Stimulated activated CD4-positive, alpha-beta T cell treated with anti-CD3 and anti-CD28 coated beads, Interleukin-12 subunit alpha, Interleukin-12 subunit beta, amount 100 ng/mL, for 24 hours (primary cell): Measurements from ENCODE around the gene TBC1D1.
A peak's percentile ranks its signal among the peaks of the same experiment; 100 is the strongest.

Experiments used
- DNase-seq, 2 experiments: peaks; one replicate each; pipeline ENCODE4 v3.0.0-alpha.2; 2020; ENCODE audit warnings: low read depth in 2 of 2

Gene TBC1D1, protein sequence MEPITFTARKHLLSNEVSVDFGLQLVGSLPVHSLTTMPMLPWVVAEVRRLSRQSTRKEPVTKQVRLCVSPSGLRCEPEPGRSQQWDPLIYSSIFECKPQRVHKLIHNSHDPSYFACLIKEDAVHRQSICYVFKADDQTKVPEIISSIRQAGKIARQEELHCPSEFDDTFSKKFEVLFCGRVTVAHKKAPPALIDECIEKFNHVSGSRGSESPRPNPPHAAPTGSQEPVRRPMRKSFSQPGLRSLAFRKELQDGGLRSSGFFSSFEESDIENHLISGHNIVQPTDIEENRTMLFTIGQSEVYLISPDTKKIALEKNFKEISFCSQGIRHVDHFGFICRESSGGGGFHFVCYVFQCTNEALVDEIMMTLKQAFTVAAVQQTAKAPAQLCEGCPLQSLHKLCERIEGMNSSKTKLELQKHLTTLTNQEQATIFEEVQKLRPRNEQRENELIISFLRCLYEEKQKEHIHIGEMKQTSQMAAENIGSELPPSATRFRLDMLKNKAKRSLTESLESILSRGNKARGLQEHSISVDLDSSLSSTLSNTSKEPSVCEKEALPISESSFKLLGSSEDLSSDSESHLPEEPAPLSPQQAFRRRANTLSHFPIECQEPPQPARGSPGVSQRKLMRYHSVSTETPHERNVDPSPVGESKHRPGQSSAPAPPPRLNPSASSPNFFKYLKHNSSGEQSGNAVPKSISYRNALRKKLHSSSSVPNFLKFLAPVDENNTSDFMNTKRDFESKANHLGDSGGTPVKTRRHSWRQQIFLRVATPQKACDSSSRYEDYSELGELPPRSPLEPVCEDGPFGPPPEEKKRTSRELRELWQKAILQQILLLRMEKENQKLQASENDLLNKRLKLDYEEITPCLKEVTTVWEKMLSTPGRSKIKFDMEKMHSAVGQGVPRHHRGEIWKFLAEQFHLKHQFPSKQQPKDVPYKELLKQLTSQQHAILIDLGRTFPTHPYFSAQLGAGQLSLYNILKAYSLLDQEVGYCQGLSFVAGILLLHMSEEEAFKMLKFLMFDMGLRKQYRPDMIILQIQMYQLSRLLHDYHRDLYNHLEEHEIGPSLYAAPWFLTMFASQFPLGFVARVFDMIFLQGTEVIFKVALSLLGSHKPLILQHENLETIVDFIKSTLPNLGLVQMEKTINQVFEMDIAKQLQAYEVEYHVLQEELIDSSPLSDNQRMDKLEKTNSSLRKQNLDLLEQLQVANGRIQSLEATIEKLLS (N-terminal part only)

DNA sequence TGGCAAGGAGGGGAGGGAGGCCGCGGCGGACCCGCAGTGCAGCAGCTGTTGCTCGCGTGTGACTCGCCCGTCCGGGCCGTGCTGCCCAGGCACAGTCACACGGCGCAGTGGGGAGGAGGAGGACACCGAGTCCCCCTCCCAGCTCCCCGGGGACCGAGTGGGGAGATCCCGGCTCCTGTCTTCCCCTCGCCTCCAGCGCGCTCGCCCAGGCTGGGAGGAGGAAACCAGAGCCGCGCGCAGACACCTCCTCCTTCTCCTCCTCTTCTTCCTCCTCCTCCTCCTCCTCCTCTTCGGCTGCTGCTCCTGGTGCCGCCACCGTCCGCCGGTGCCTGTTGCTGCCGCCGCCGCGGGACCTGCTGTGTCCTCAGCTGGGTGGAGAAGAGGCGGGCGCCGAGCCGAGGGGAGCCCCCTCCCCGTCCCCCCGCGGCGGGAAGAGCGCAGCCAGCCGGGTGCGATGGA, at the start of gene TBC1D1:
Gene TBC1D1, plus strand, starts transcription at position 284 of the 459 bp plus-strand sequence. CDS start 11,012 bp downstream, outside the sequence.
- peak; percentile 7 to 35 for DNase-seq

DNA sequence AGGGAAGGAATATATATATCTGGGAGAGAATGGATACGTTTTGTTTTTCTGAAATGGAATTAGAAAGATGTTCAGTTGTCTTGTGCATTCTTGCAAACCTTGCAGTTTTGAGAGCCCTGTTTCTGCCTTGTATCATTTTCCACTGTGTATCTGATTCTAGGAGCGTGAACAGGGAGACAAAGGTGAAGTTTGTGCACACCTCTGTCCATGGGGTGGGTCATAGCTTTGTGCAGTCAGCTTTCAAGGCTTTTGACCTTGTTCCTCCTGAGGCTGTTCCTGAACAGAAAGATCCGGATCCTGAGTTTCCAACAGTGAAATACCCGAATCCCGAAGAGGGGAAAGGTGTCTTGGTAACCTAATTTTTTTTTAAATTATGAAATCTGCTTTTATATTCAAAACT, 46.7 kb upstream of the TBC1D1 start:
- DNase-seq: no peak

DNA sequence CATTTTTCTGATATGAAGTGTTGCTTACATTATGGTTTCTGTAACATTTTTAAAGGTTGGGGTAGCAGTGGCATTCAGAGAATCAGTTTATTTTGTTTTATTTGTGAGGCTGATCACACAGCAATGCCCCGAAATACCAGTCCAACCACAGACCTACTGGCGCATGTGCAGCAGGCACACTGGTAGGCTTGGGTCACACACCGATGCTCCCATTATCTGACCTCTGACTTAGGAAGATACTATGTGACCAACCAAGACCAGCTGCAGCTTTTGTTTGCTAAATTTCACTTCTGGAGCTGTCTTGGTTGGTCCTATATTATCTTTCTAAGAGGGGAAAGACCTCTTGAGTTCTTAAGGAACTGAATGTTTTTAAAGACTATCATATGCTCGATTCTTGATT, 45.7 kb upstream of the TBC1D1 start:
- no peak for DNase-seq

DNA sequence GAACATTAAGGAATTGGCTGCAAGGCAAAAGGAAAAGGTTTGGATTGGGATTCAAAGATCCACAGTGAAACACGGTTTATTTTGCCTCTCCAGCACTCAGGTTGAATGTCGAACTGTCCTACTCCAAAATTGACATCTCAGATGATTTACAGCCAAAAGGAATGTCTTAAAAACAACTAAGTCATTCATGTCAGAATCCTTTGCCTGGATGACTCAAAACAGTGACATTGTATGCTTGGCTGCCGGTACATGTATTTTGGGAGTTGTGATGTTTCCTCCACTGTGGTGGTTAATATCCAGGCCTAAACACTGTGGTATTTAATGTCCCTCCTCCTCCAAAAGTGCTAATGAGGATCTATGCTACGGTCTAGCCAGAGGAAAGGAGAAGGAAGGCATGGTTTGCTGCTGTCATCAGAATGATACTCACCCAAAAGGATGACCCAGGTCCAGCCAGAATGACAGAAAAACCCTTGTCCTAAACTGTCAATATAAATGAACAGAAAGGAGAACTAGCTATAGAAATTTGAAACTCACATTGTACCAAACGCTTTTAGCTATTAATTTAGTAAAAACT, 43.5 kb upstream of the TBC1D1 start:
- DNase-seq: no peak

DNA sequence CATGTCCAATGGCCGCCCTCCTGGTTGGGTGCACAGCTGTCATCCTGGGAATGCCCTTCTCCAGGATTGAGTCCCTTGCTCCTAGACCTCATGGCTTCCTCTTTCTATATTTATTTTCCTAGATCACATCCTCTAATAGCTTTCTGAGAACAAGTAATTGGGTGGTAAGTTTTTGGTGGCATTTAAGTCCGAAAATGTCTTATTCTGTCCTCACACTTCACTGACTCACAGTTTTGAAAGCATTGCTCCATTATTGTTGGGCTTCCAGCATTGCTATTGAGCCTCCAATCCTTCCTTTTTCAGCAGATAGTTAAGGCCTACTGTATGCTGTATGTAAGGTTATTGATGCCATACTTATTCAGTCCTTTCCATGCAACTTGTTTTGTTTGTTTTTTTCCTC, 38.5 kb upstream of the TBC1D1 start:
- no peak for DNase-seq

DNA sequence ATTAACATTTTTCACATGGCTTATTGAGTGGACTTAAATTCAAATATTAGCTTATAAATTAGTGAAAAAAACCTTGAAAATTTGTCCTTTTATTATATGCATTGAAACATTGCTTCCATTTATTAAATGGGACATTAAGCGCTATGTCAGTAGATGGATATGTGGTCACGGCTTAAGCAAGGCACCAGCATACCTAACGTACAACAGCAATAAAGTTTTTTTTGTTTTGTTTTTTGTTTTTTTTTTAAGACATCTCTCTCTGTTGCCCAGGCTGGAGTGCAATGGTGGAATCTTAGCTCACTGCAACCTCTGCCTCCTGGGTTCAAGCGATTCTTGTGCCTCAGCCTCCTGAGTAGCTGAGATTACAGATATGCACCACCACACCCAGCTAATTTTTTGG, 32.8 kb upstream of the TBC1D1 start:
- DNase-seq: no peak

DNA sequence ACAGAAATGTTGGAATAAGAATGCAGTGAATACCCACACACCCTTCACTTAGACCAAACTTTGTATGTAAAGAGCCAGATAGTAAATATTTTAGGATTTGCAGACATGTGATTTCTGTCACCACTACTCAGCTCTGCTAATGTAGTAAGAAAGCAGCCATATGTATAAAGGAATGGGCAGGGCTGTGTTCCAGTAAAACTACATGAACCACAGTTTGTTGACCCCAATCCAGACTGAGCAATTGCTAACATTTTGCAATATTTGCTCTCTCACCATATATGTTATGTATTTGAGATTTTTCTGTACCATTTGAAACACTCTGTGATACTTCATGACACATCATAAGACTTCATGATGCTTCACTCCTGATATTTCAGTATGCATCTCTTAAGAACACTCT, 32.0 kb upstream of the TBC1D1 start:
- DNase-seq: no peak

DNA sequence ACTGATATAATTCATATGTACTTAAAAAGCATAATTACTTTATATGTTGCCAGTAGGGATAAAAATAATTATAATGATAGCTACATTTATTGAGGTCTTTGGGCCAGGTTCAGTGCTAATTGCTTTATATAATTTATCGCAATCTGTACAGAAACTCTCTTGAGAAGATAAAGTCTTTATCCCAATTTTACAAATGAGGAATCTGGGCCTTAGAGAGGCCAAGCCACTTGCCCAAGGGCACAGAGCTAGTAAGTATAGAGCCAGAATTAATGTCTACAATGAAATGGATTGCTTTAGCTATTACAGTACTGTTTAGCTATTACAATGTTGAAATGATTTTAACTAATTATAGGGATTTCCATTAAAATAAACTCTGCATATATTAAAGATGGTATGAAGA, 30.6 kb upstream of the TBC1D1 start:
- no peak for DNase-seq

DNA sequence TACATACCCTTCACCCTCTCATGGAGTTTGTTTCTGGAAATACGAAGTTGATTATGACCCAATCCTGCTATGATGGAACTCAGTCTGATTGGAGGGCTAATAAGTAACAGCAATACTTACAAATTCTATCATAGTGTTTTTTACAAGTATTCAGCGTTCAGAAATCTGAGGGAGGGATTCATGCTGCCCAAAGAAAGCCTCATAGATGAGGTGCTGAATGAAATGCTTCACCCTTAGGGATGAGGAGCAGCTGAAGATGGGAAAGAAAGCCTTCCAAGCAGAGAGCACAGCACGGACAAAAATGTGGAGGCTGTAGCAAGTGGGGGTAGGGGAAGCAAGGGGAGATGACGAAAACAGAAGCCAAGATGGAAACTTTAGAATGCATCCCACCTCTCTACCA, 27.9 kb upstream of the TBC1D1 start:
- no peak for DNase-seq

DNA sequence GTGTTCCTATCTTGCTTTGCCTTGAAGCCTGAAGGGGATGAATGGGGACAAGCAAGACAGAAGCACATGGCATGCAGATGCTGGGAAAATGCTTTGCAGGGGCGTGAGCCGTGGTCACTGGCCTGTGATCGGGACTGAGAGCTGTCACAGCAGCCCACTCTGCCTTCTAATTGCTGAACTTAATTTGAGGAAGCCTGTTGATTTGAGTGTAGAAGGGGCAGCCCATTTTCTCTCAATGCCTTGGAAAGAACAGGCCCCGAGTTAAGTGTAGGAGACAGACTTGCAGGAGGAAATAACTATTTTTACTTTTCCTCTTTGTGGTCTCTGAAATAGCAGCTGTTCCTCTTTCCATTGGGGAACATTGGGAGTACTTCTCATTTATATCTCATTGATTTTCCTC, 26.1 kb upstream of the TBC1D1 start:
- no peak for DNase-seq

DNA sequence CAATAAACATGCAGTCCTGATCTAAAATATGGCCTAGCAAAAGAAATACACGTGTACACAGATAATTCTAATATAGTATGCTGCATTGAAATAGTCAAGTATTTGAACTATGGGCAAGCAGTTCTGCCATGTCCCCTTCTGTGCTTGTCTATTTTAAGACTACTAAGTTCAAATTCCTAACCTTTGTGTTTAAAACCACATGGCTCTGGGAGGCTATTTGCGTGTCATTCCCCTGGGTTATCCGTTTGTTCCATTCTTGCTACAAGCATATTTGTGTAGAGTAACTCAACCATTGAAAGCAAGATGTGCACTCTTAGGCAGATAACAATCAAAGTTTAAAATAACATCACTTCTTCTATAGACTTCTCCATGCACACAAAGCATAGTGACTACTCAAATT, 25.4 kb upstream of the TBC1D1 start:
- DNase-seq: no peak

DNA sequence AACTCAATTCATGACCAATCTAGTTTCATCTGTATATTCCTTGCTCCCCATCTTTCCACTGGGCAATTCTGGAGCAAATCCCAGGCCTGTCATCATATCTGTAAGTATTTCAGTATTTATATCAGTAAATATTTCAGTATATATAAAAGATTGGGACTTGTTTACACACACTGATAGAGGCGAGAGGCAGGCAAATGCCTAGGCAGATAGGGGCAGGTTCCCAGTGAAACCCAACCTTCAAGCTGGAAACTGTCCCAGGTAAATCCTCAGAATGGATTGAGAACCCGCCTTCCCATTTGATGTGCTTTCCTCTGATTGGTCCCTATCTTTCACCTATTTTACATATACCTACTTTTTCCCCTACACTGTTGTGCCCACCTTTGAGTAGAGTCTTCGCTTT, 23.8 kb upstream of the TBC1D1 start:
- DNase-seq: no peak

DNA sequence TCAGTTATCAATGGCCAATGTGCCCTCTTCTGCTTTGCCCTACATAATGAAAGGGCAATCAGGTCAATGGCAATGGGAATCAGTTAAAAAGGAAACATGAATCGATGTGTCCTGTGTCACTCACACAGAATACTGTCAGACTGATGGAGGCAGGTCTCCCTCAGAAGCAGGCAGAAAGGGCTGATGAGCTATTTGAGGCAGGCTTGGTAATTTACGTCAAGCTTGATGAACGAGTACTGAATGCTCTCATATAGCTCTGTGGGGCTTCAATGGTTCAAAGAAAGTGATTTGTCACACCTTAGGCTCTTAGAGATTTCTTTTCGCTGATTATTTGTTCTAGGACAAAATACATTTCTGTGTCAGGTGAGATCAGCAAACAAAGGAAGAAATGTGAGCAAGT, 22.6 kb upstream of the TBC1D1 start:
- no peak for DNase-seq

DNA sequence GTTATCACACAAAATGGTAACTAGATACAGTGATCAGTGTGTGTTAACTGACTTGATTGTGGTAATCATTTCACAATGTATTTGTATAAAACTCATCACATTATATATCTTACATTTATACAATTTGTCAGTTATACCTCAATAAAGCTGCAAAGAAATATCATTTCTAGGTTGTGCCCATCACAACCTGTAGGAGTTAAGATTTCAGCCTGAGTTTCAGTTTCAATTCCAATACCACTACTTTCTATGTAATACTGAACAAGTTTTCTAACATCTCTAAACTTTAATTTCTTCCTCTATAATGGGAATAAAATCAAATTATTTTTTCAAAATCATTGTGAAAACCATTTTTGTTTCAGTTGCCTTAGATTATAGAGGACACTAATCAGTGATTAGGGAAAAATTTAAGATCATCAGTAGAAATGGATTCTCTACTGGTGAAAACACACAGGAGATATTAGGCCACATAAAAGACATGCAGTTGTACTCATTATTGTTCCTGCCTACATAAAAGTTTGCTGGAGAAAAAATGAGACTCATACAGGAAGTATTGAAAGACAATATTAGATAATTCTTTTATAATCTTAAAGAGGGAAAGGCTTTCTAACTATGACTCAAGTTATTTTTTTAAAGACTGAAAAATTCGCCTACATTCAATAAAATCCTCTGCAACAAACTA, 18.4 kb upstream of the TBC1D1 start:
- no peak for DNase-seq

DNA sequence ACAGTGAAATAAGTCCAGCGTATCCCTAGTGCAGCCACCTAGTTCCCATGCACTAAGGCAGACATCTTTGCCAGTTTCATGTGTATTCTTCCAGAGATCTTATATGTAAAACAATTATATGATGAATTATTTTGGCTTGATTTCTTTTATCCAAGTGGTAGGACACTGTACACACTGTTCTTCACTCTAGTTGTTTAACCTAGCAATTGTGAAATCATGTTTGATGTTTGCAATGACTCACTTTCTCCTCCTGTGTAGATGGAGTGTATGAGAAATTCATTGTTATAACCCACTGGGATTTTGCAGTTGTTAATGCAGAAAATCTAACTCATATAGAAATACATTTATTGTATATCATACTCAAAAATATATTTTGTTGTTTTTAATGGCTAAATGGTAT, 17.5 kb upstream of the TBC1D1 start:
- no peak for DNase-seq

DNA sequence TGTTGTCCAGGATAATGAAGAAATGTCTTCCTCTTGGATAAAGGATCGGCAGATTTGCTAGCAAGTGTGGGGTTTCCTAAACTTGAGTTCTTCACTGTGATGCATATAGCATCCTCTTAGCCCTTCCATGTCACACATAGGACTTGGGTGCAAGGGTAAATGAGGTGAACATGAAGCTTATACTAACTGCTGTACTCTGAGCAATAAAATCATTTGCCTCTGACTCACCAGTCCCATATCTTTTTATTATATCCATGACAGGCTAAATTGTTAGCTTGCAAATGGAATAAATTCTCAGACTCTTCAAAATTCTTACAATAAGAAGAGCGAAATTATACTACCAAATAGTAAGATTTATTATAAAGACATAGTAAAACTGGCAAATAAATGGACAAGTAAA, 14.7 kb upstream of the TBC1D1 start:
- DNase-seq: no peak

DNA sequence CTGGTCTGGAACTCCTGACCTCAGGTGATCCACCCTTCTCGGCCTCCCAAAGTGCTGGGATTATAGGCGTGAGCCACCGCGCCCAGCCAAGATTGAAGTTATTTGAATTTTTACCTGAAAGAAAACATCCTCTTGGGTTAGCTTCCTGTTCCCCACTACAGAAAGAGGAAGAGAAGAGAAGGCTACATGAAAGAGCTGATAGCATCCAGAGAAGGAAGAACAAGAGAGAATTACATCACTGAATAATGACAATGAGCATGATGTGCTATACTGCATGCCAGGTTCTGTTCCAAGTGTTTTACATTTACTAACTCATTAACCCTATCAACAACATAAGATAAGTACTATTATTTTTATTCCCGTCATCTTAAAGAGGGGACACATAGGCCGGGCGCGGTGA, 11.5 kb upstream of the TBC1D1 start:
- no peak for DNase-seq

DNA sequence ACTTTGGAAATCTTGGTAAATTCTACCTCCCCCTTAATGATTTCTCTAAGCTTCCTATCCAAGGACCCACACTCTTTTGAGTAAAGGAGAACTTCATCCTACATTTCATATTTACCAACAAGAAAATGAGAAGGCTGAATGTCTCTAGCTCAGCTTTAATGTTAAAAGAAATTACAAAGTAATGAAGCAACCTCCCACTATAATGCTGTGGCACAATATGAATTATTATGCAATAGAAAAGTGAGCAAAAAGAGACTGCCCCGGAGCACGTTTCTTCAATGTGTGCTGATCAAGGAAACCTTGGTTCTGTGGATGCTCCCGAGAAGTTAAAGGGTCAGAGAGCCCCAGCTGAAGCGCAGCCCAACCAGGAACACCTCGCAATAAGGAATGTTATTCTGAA, 9.1 kb upstream of the TBC1D1 start:
- no peak for DNase-seq

DNA sequence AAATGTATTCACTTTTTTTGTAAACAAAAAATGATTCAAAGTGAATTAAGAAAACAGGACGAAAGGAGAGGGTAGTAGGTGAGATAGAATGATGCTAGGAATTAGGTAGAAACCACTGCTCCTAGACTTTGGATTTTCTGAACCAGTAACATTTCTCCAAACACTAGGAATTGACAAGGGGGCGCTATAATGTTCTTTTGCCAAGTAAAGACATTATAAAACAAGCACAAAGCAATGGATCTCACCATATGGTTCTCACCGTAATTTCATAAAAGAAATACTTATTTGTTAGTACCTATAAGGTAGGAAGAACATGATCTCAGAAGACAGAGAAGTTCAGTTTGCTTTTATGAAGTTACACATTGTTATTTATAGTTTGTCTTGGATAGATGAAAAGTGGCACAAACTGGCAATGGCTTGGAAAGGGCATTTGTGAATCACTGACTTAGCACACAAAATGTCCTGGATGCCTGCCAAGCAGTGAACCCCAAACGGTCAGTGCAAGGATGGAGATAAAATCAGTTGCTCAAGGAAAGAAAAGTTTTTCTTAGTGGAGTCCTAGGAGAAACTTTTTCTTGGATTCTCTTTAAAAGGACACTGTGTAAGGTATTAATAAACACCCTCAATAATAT, 8.1 kb upstream of the TBC1D1 start:
- no peak for DNase-seq

DNA sequence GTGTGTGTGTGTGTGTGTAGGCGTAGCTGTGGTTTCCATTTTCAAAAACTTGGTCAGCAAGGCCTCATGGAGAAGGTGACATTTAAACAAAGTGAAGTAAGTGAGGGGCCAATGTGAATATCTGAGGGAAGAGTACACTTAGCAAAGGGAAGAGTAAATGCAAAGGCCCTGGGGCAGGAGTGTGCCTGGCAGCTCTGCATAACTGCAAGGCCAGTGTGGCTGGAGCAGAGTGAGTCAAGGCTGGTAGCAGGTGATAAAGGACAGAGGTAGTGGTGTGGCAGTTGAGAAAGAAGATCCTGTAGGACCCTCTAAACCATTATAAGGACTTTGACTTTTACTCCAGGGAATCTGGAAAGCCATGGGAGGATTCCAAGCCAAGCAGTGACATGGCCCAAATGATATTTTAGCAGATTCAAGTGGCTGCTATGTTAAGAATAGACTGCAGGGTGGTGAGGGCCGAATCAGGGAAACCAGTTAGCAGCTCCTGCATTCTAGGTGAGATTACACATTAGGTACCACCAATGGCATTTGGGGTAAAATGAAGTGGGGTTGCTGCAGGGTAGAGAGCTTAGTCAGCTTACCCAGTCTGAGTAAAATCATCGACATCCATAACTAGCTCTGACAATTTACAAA, 5.9 kb upstream of the TBC1D1 start:
- no peak for DNase-seq
